Psoas muscle (tissue), 8 donors: Measurements from ENCODE around the gene NEMF. TPM values are rescaled to one million over a fixed set of nuclear protein-coding genes. Genes with fewer than 3 reads are reported as not detected.

ENCODE experiments used
- ATAC-seq, 4 donors: fragments of 200-7000 bp; cut with Tn5 transposase; one replicate each; pipeline ENCODE4 v1.9.1; 2020; ENCODE audit warnings: moderate library complexity in 3 of 4, mild to moderate bottlenecking in 2 of 4
- DNase-seq, 2 donors: peaks; one replicate each; pipeline ENCODE4 v3.0.0-alpha.2; 2020
- H3K27ac ChIP-seq: fragments of 200-600 bp; one replicate; pipeline ENCODE4 v1.8.0; 2022
- H3K27me3 ChIP-seq, 3 donors: fragments of 200-600 bp in 1 of 3; one replicate each; pipeline versions ENCODE4 v1.6.1 to v1.8.0; 2013 to 2022; ENCODE audit warnings: low read length in 2 of 3, mild to moderate bottlenecking in 2 of 3, moderate library complexity in 1 of 3; ENCODE audit not compliant: insufficient read depth in 3 of 3
- H3K36me3 ChIP-seq, 2 donors: fragments of 200-600 bp in 1 of 2; one replicate each; pipeline versions ENCODE4 v1.6.1 to v1.8.0; 2013 to 2022; ENCODE audit warnings: low read depth in 1 of 2, mild to moderate bottlenecking in 1 of 2, moderate library complexity in 1 of 2; ENCODE audit not compliant: insufficient read depth in 1 of 2
- H3K4me1 ChIP-seq: fragments of 200-600 bp; one replicate; pipeline ENCODE4 v1.8.0; 2022
- H3K4me3 ChIP-seq: fragments of 200-600 bp; one replicate; pipeline ENCODE4 v1.8.0; 2022; ENCODE audit warnings: mild to moderate bottlenecking
- H3K9me3 ChIP-seq: fragments of 200-600 bp; one replicate; pipeline ENCODE4 v1.8.0; 2022
- WGBS, 3 donors: extraction: QIAGEN DNeasy Blood & Tissue Kit; methylation state at CpG; one replicate each; pipeline versions ENCODE4 v1.1.6 to v1.1.7; 2013; 5-methylcytosine and 5-hydroxymethylcytosine counted together
- intact Hi-C, 2 donors: fragments of 100-400 bp; cut with DNase I; formaldehyde crosslinking; loops; one replicate each; pipeline versions ENCODE4 v1.11.0 to v1.14.2; 2022
- polyA plus RNA-seq, 3 donors: library from polyadenylated mRNA; stranded (reverse); fragments of 200-250 nt; gene quantifications; one replicate each; pipeline ENCODE4 v1.2.3, GENCODE V29; 2013
- total RNA-seq, 4 donors: library from RNA; stranded (reverse); fragmentation: NEBNext Ultra II Directional in 2 of 4; extraction: Animal tissue kit (Norgen Biotek cat#: 25700) in 2 of 4; gene quantifications; one replicate each; pipeline versions ENCODE4 v1.2.1 to v1.2.4, GENCODE V29; 2021 to 2023
- TF ChIP-seq, protein P1 (sequence below): fragments of 200-600 bp; IDR thresholded peaks from one replicate; pipeline ENCODE4 v1.8.0; 2022; ENCODE audit warnings: antibody characterized with exemption
- donor health status: healthy with polysubstance abuse.
- donor health status: DM: no; HTN: no; CAD: no; lungs with moderate emphysema.
- donor health status: Bipolar disorder and iron deficiency.
- donor health status: healthy.
- donor health status: DM: yes; HTN: yes; CAD: no.
- donor health status: DM: no; HTN: no; CAD: no.
- donor health status: DM: no; HTN: no; CAD: no.
- donor health status: DM: yes; HTN: yes; CAD: no.

NEMF gene
- total and polyA plus RNA-seq, 7 donors: 20.5 to 68.3 (median 52.8) TPM

DNA sequence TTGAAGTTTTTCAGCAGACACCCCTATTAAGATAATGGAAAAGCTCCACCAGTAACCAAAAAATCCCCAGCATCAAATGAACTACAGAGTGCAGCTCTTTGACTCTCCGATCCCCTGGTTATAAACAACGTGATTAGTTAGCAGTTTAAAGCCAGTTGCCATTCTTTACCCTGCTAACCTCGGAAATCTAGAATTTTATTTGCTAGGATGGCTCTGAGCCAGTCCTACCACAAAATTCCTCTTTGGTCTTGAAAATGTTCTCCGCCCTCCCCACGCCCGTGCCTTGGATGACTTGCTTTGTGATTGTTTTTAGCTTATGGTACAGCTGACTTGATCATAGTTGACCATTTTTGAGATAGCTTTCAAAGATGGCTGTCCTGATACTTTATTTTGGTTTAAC lies 83.4 kb downstream of the NEMF start:
- DNase-seq: no peak
- Histone ChIP-seq H3K36me3 (peaks cover 4 to 28% of the 10 kb centered on the region in 2 donors), H3K9me3 (no peaks in the 10 kb centered on the region), H3K27me3 (no peaks in the 10 kb centered on the region), H3K4me1 (peaks cover 24% of the 10 kb centered on the region), H3K4me3 (peak overlapping the region; percentile 95), H3K27ac (peak overlapping the region; percentile 94)
- intact Hi-C loops: loop anchor here (2.0 to 5.0 kb wide), 2 partner anchors 134 to 137 kb away; partner anchors contain the start of gene DNAAF2 (in 1 of the 2)
- TF ChIP-seq, protein P1, sequence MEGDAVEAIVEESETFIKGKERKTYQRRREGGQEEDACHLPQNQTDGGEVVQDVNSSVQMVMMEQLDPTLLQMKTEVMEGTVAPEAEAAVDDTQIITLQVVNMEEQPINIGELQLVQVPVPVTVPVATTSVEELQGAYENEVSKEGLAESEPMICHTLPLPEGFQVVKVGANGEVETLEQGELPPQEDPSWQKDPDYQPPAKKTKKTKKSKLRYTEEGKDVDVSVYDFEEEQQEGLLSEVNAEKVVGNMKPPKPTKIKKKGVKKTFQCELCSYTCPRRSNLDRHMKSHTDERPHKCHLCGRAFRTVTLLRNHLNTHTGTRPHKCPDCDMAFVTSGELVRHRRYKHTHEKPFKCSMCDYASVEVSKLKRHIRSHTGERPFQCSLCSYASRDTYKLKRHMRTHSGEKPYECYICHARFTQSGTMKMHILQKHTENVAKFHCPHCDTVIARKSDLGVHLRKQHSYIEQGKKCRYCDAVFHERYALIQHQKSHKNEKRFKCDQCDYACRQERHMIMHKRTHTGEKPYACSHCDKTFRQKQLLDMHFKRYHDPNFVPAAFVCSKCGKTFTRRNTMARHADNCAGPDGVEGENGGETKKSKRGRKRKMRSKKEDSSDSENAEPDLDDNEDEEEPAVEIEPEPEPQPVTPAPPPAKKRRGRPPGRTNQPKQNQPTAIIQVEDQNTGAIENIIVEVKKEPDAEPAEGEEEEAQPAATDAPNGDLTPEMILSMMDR: no peak
- 19 to 25% (median 25%) methylated on average over 6 of the region's 6 CpGs for WGBS, 3 donors
- ATAC-seq: no peak

DNA sequence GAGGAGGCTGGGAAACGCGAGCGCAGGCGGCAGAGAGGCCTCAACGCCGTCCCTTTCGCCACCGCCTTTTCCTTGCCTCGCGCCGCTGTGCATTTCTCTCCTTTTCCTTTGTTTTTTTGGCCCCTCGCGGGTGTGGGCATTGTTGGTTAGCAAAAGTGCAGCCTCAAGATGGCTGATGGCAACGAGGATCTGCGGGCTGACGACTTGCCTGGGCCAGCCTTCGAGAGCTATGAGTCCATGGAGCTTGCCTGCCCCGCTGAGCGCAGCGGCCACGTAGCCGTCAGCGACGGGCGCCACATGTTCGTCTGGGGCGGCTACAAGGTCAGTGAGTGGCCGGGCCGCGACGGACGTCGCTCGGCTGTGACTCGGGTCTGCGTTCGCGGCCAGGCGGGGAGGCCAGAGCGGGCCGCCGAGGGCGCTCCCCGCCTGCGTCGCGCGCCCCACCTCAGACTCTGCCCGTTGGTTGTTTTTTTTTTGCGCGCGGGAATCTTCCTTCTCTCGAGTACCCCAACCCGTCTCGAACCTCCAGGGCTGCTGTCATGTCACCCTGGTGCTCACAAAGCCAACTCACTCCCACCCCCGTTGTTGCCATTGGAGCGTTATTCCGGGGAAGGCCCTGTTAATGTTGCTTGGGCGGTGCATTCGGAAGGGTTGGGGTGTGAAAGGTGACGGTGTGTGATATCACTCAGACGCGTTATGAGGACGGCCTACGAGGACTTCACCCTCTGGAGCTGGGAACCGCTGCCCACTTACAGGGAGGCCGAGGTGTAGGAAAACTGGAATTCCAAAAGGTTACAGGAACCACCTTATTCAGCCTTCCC lies 84.1 kb downstream of the NEMF start:
- peaks cover 24% of the 10 kb centered on the region for H3K4me1 ChIP-seq
- peak; percentile 64 to 84 for DNase-seq
- WGBS, 3 donors: 0% methylated on average over 52 to 67 of the region's 67 CpGs
- TF ChIP-seq, protein P1: no peak
- intact Hi-C loops: loop anchor here (2.0 to 5.0 kb wide), 2 partner anchors 134 to 136 kb away; partner anchors contain the start of gene DNAAF2 (in 1 of the 2)
- peaks cover 0 to 22% of the 10 kb centered on the region in 2 donors for H3K36me3 ChIP-seq
- no peaks in the 10 kb centered on the region for H3K9me3 ChIP-seq
- H3K27ac ChIP-seq: peak overlapping the region; percentile 94
- no peaks in the 10 kb centered on the region for H3K27me3 ChIP-seq
- peak overlapping the region; percentile 95 for H3K4me3 ChIP-seq
- ATAC-seq: peak; percentile 67 to 79 (median 72)

- H3K4me3 ChIP-seq: peak within 1 kb of the TSS; percentile 95
- intact Hi-C loops: loop anchor here (2.0 to 5.0 kb wide), 2 partner anchors 133 to 135 kb away; partner anchors contain the start of gene DNAAF2 (in 1 of the 2)
- TF ChIP-seq, protein P1: peak; percentile 42
- ATAC-seq (peak; percentile 90 to 94 (median 94)), DNase-seq (peak; percentile 90 to 95)
- peaks cover 24% of the 10 kb centered on the region for H3K4me1 ChIP-seq
- WGBS, 3 donors: 0 to 1% (median 0%) methylated on average over 41 to 86 of the region's 86 CpGs
- peak within 1 kb of the TSS; percentile 94 for H3K27ac ChIP-seq
- H3K27me3 ChIP-seq: no peaks in the 10 kb centered on the region
- H3K9me3 ChIP-seq: no peaks in the 10 kb centered on the region
- peaks cover 0 to 17% of the 10 kb centered on the region in 2 donors for H3K36me3 ChIP-seq
Measured at GRCh38 chr14:49767571-49768300, 84.9 kb downstream of the NEMF start, which contains the start of gene KLHDC2. TSS of gene KLHDC2 (plus strand) at chr14:49768153. CDS start at chr14:49768469, 316 bp downstream.

- 0 to 1% (median 1%) methylated on average over 9 of the region's 9 CpGs for WGBS, 3 donors
- peaks cover 0 to 11% of the 10 kb centered on the region in 2 donors for H3K36me3 ChIP-seq
- peaks cover 24% of the 10 kb centered on the region for H3K4me1 ChIP-seq
- H3K4me3 ChIP-seq: peak overlapping the region; percentile 95
- H3K27me3 ChIP-seq: no peaks in the 10 kb centered on the region
- intact Hi-C loops: loop anchor here in 1 of 2 donors (5.0 kb wide), 1 partner anchor 135 kb away; no protein-coding TSS in a partner anchor
- peak overlapping the region; percentile 94 for H3K27ac ChIP-seq
- TF ChIP-seq, protein P1: no peak
- DNase-seq (no peak), ATAC-seq (no peak)
- no peaks in the 10 kb centered on the region for H3K9me3 ChIP-seq
Measured at GRCh38 chr14:49767270-49767570, 85.4 kb downstream of the NEMF start.
